Measurements from ENCODE around the gene EIF4E1B.

The EIF4E1B gene

DNA sequence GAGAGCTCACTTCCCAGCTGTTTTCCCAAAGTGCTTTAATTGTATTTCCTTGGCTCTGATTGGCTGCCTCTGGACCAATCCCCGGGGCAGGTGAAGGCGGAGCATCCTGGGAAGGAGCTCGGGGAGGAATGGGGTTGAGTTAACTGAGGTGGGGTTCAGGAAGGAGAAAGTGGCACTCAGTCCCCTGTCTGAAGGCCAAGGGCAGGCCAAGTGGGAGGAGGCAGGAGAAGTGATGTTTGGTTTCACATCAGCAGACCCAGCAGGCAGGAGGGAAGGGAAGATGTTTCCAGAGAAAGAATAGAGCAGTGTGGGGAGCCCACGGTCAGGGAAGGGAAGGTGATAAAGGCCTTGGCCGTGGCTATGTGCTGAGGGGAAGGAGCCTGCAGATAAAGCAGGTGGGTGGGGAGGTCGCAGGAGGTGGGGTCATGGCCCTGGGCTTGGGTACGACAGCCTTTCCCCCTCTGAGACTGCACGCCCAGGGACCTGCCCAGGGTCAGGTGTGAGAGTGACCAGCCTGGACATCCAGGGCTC lies 19.9 kb downstream of the EIF4E1B start:
- Histone ChIP-seq H3K4me2 (ENCODE audit: low read depth, low read length, poor library complexity, severe bottlenecking) (no peak overlapping the region), H3F3A (ENCODE audit: low read depth) (no peaks in the 10 kb centered on the region), H2AFZ (ENCODE audit: low read length) (no peak overlapping the region), H3K79me2 (ENCODE audit: insufficient read depth, low read length) (peaks cover 7% of the 10 kb centered on the region; the same call in 1 of the 2 replicates), H3K27me3 (ENCODE audit: insufficient read depth, low read length, poor library complexity, severe bottlenecking) (no peaks in the 10 kb centered on the region), H3K4me1 (ENCODE audit: insufficient read depth, low read length, poor library complexity, severe bottlenecking) (peaks cover 12% of the 10 kb centered on the region), H3K9ac (ENCODE audit: low read depth, low read length, poor library complexity, severe bottlenecking) (no peak overlapping the region), H3K9me2 (replicated peaks; ENCODE audit: low read depth, low read length) (no peaks in the 10 kb centered on the region), H3K4me3 (ENCODE audit: low read length, poor library complexity, severe bottlenecking) (no peak overlapping the region), H3K9me3 (ENCODE audit: insufficient read depth, low read depth, low read length) (no peaks in the 10 kb centered on the region), H4K20me1 (ENCODE audit: insufficient read depth, low read length, poor library complexity, severe bottlenecking) (no peaks in the 10 kb centered on the region), H3K36me3 (ENCODE audit: insufficient read depth, low read length) (no peaks in the 10 kb centered on the region)
- no peak for TF ChIP-seq EZH2phosphoT487 (IDR thresholded peaks at IDR 0.05; ENCODE audit: borderline replicate concordance)
- TF ChIP-seq, protein P1, sequence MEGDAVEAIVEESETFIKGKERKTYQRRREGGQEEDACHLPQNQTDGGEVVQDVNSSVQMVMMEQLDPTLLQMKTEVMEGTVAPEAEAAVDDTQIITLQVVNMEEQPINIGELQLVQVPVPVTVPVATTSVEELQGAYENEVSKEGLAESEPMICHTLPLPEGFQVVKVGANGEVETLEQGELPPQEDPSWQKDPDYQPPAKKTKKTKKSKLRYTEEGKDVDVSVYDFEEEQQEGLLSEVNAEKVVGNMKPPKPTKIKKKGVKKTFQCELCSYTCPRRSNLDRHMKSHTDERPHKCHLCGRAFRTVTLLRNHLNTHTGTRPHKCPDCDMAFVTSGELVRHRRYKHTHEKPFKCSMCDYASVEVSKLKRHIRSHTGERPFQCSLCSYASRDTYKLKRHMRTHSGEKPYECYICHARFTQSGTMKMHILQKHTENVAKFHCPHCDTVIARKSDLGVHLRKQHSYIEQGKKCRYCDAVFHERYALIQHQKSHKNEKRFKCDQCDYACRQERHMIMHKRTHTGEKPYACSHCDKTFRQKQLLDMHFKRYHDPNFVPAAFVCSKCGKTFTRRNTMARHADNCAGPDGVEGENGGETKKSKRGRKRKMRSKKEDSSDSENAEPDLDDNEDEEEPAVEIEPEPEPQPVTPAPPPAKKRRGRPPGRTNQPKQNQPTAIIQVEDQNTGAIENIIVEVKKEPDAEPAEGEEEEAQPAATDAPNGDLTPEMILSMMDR (conservative IDR thresholded peaks at IDR 0.05; ENCODE audit: low read length), result no peak

GRCh38 chr5:176651472-176651980 lies 21.1 kb downstream of the EIF4E1B start:
- Histone ChIP-seq H3K9me2 (replicated peaks; ENCODE audit: low read depth, low read length) (no peaks in the 10 kb centered on the region), H3K4me3 (ENCODE audit: low read length, poor library complexity, severe bottlenecking) (no peak overlapping the region), H3K9ac (ENCODE audit: low read depth, low read length, poor library complexity, severe bottlenecking) (no peak overlapping the region), H3K4me1 (ENCODE audit: insufficient read depth, low read length, poor library complexity, severe bottlenecking) (peaks cover 12% of the 10 kb centered on the region), H3K27me3 (ENCODE audit: insufficient read depth, low read length, poor library complexity, severe bottlenecking) (no peaks in the 10 kb centered on the region), H3K79me2 (ENCODE audit: insufficient read depth, low read length) (peaks cover 7% of the 10 kb centered on the region; the same call in 1 of the 2 replicates), H3F3A (ENCODE audit: low read depth) (no peaks in the 10 kb centered on the region), H3K9me3 (ENCODE audit: insufficient read depth, low read depth, low read length) (no peaks in the 10 kb centered on the region), H3K36me3 (ENCODE audit: insufficient read depth, low read length) (no peaks in the 10 kb centered on the region), H4K20me1 (ENCODE audit: insufficient read depth, low read length, poor library complexity, severe bottlenecking) (no peaks in the 10 kb centered on the region), H3K4me2 (ENCODE audit: low read depth, low read length, poor library complexity, severe bottlenecking) (no peak overlapping the region), H2AFZ (ENCODE audit: low read length) (no peak overlapping the region)
- no peak for TF ChIP-seq EZH2phosphoT487 (IDR thresholded peaks at IDR 0.05; ENCODE audit: borderline replicate concordance)
- TF ChIP-seq, protein P1 (conservative IDR thresholded peaks at IDR 0.05; ENCODE audit: low read length), result no peak

GRCh38 chr5:176652136-176652535 lies 21.7 kb downstream of the EIF4E1B start:
- Histone ChIP-seq H3K79me2 (ENCODE audit: insufficient read depth, low read length) (peaks cover 7% of the 10 kb centered on the region; the same call in 1 of the 2 replicates), H3K9me2 (replicated peaks; ENCODE audit: low read depth, low read length) (no peaks in the 10 kb centered on the region), H3K4me1 (ENCODE audit: insufficient read depth, low read length, poor library complexity, severe bottlenecking) (peaks cover 12% of the 10 kb centered on the region), H3K36me3 (ENCODE audit: insufficient read depth, low read length) (no peaks in the 10 kb centered on the region), H4K20me1 (ENCODE audit: insufficient read depth, low read length, poor library complexity, severe bottlenecking) (no peaks in the 10 kb centered on the region), H3K4me3 (ENCODE audit: low read length, poor library complexity, severe bottlenecking) (no peak overlapping the region), H3K27me3 (ENCODE audit: insufficient read depth, low read length, poor library complexity, severe bottlenecking) (no peaks in the 10 kb centered on the region), H3F3A (ENCODE audit: low read depth) (no peaks in the 10 kb centered on the region), H3K9me3 (ENCODE audit: insufficient read depth, low read depth, low read length) (no peaks in the 10 kb centered on the region), H2AFZ (ENCODE audit: low read length) (no peak overlapping the region), H3K9ac (ENCODE audit: low read depth, low read length, poor library complexity, severe bottlenecking) (no peak overlapping the region), H3K4me2 (ENCODE audit: low read depth, low read length, poor library complexity, severe bottlenecking) (no peak overlapping the region)
- TF ChIP-seq EZH2phosphoT487 (IDR thresholded peaks at IDR 0.05; ENCODE audit: borderline replicate concordance), result no peak

Data from Loucy (cell line).